ENCODE data around the gene PAIP2. TPM values are rescaled to one million over a fixed set of nuclear protein-coding genes. Genes with fewer than 3 reads are reported as not detected.
A peak's percentile ranks its signal among the peaks of the same experiment; 100 is the strongest.

PAIP2 gene
- total and polyA plus RNA-seq, 7 donors = 70.7 to 146 (median 98.0) TPM

DNA sequence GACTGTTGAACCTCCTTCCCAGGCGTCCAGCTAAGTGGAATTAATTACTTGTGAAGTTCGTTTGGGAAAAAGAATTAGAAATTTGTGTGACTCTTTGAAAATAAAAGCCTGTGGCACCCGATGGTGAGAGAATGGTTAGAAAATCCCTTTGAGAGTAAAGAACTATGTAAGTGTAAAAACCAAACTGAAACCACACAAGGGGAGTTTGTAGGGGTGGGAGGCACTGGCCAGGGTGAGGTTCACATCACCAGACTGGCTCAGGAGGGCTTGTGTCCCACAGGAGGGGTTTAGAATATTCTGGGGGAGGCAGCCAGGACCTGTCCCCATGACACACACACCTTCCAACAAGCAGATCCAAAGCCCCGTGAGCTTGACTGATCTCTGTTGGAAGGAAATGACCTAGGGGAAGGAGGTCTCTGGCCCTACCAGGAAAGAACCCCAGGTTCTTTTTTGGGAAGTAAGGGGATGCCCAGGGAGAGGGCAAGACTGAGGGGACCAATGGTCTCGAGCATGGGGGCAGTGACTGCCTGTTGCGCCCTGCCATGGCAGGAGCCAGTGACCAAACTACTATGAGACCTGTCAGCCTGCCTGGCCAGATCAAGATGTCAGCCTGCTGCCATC lies 58.0 kb downstream of the PAIP2 start:
- H3K4me1 ChIP-seq = peaks cover 0 to 20% (median 18%) of the 10 kb centered on the region in 4 donors
- TF ChIP-seq CTCF (IDR thresholded peaks at IDR 0.05) (no peak), POLR2AphosphoS5 (IDR thresholded peaks at IDR 0.05) (no peak), POLR2A (IDR thresholded peaks at IDR 0.05) (no peak), EP300 (IDR thresholded peaks at IDR 0.05) (no peak)
- 84 to 88% methylated on average over 6 of the region's 6 CpGs for WGBS, 2 donors
- DNase-seq = no peak
- no peaks in the 10 kb centered on the region for H3K36me3 ChIP-seq
- H3K4me3 ChIP-seq = no peak overlapping the region
- H3K27me3 ChIP-seq = peaks cover 5 to 20% (median 14%) of the 10 kb centered on the region in 3 donors
- no peaks in the 10 kb centered on the region for H3K9me3 ChIP-seq
- no peak overlapping the region for H3K27ac ChIP-seq
- intact Hi-C loops (cut with DNase I) = loop anchor here (5.0 kb wide), 1 partner anchor 57 kb away; the partner anchor contains the start of gene PAIP2

- H3K27ac ChIP-seq = no peak overlapping the region
- no peaks in the 10 kb centered on the region for H3K9me3 ChIP-seq
- peaks cover 0 to under 1% (median 0%) of the 10 kb centered on the region in 3 donors for H3K27me3 ChIP-seq
- H3K36me3 ChIP-seq = no peaks in the 10 kb centered on the region
- no peak for TF ChIP-seq POLR2A (IDR thresholded peaks at IDR 0.05)
- H3K4me3 ChIP-seq = no peak overlapping the region
- DNase-seq = no peak
- peaks cover 0 to 14% (median 12%) of the 10 kb centered on the region in 4 donors for H3K4me1 ChIP-seq
- intact Hi-C loops (cut with DNase I) = loop anchor here (5.0 kb wide), 1 partner anchor 59 kb away; the partner anchor contains the start of gene PAIP2
- 88 to 94% methylated on average over 10 of the region's 10 CpGs for WGBS, 2 donors
Measured at GRCh38 chr5:139401546-139401945, 59.9 kb downstream of the PAIP2 start.

- WGBS, 2 donors = 55 to 71% methylated on average over 7 of the region's 7 CpGs
Measured at GRCh38 chr5:139402561-139403158, 61.0 kb downstream of the PAIP2 start.

DNA sequence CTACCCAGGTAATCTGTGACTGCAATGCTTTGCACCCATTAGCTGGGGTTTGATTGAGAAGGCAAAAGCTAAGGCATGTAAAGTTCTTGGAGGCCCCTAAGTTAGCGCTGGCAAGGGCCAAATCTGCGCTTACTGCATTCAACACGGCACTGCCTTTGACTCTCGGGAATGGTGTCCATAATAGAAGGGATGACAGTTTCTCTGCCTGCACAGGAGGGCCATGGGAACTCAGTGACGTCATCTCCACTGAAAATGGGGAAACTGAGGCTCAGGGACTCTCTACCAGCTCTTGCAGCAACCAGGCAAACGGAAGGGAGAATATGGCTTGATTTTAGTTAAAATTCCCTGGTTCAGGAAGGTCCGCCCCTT lies 61.7 kb downstream of the PAIP2 start:
- no peaks in the 10 kb centered on the region for H3K9me3 ChIP-seq
- intact Hi-C loops (cut with DNase I) = loop anchor here (5.0 kb wide), 1 partner anchor 61 kb away; the partner anchor contains the start of gene PAIP2
- 15 to 18% methylated on average over 7 of the region's 7 CpGs for WGBS, 2 donors

More at GRCh38 chr5:139402561-139403158, 61.0 kb downstream of the PAIP2 start:
- DNase-seq = no peak
- H3K9me3 ChIP-seq = no peaks in the 10 kb centered on the region
- H3K4me3 ChIP-seq = no peak overlapping the region
- no peaks in the 10 kb centered on the region for H3K27me3 ChIP-seq
- H3K36me3 ChIP-seq = no peaks in the 10 kb centered on the region
- H3K4me1 ChIP-seq = peaks cover 0 to 14% (median 12%) of the 10 kb centered on the region in 4 donors
- no peak for TF ChIP-seq CTCF (IDR thresholded peaks at IDR 0.05)
- TF ChIP-seq POLR2A (IDR thresholded peaks at IDR 0.05) = no peak
- TF ChIP-seq POLR2AphosphoS5 (IDR thresholded peaks at IDR 0.05) = no peak
- TF ChIP-seq EP300 (IDR thresholded peaks at IDR 0.05) = no peak
- intact Hi-C loops (cut with DNase I) = loop anchor here (5.0 kb wide), 1 partner anchor 60 kb away; the partner anchor contains the start of gene PAIP2
- H3K27ac ChIP-seq = peak overlapping the region in 3 of 4 donors; percentile 89 to 93 (median 92)

More for the DNA sequence above, 61.7 kb downstream of the PAIP2 start:
- no peak for DNase-seq
- peak overlapping the region; percentile 37 to 55 (median 52) for H3K4me3 ChIP-seq
- H3K27me3 ChIP-seq = no peaks in the 10 kb centered on the region
- peak overlapping the region; percentile 86 to 93 (median 90) for H3K27ac ChIP-seq
- H3K4me1 ChIP-seq = peaks cover 0 to 14% (median 12%) of the 10 kb centered on the region in 4 donors
- no peaks in the 10 kb centered on the region for H3K36me3 ChIP-seq
- TF ChIP-seq CTCF (IDR thresholded peaks at IDR 0.05) = no peak
- no peak for TF ChIP-seq POLR2AphosphoS5 (IDR thresholded peaks at IDR 0.05)
- no peak for TF ChIP-seq EP300 (IDR thresholded peaks at IDR 0.05)
- TF ChIP-seq POLR2A (IDR thresholded peaks at IDR 0.05) = no peak
